Hepatic stellate cell (primary cell): ENCODE measurements around the gene EFCAB8.

Experiments
- DNase-seq: peaks from one replicate; pipeline ENCODE4 v3.0.0; 2011; ENCODE audit warnings: low spot score

The EFCAB8 gene

DNA sequence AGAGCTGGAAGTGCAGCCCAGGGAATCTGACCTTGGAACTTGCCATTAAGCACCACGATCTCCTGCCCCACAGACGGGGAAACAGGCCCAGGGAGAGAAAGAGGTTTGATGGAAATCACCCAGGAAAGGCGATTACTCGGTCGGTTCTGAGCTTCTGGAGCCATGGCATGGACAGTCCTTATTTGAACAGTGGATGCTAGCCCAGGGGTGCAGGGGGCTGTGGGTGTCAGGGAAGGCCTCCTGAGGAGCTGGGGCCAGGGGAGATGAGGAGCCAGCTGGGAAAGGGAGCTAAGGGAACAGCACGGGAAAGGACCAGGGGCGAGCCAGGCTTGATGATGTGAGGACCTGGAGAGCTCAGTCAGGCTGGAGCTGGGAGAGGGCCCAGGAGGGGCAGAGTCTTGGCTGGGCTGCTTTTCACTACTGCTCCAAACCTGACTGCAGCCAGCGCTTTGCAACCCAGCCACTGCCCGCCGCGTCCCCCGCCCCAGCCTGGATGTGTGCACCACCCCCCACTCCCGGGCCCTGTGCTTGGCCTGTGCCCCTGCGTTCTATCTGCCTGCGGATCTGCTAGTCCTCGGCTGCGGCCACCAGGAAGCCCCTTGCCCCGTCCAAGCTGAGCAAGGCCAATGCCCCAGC, 127.7 kb downstream of the EFCAB8 start:
- DNase-seq: no peak

- DNase-seq: no peak
Observed at GRCh38 chr20:32987044-32987825, 128.5 kb downstream of the EFCAB8 start.

DNA sequence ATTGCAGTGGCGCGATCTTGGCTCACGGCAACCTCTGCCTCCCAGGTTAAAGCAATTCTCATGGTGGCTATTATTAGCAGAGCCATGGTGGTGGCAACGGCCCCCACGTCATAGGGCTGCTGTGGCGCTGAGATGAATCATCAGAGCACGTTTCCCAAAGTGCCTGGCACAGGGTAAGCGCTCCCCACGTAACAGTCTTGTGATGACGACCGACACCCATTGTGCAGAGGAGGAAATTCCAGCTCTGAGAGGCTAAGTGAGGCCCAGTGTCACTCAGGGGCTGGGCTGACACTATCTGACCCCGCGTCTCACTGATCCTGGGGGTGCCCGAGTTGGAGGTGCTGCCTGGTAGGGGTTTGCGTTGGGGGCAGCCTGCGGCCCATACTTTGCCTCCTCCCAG, 129.3 kb downstream of the EFCAB8 start:
- DNase-seq: no peak

DNA sequence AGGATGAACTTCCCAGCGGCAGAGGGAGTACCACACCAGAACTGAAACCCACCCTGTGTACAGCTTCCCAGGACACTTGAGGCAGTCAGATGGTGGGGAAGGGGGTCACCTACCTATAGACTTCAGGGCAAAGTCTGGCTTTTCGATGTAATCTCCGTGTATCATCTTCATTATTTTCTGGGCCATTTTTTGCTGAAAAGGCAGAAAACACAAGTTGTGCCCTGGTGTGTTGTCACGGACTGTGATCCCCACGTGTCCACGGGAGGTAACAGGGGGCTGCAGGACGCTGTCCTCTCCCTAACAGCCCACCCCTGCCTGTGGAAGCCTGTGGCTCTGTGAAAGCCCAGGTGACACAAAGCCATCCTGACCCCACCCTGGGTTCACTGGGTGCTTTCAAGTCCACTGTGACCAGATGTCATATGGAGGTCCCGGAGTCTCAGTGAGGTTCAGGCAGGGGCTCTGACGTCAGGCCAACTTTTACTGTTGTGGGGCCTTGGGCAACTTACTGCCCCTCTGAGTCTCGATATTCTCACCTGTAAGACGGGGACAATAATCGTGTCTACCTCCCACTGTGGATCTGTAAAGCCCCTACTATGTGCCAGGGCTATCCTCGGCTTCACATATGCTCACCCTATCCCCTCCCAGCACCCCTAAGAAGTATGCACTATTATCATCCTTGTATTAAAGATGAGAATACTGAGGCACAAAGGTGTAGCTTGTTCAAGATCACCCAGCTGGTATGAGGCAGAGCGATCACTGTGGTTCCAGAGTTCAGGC, 131.0 kb downstream of the EFCAB8 start:
- no peak for DNase-seq

- DNase-seq: no peak
Observed at GRCh38 chr20:32990426-32990825, 131.7 kb downstream of the EFCAB8 start.

- no peak for DNase-seq
Observed at GRCh38 chr20:32991383-32991782, 132.7 kb downstream of the EFCAB8 start.

GRCh38 chr20:32991792-32992641, 133.3 kb downstream of the EFCAB8 start:
- no peak for DNase-seq

- no peak for DNase-seq
Observed at GRCh38 chr20:32993496-32994050, 134.8 kb downstream of the EFCAB8 start.

- DNase-seq: no peak
Observed at GRCh38 chr20:32995802-32996201, 137.1 kb downstream of the EFCAB8 start.

DNA sequence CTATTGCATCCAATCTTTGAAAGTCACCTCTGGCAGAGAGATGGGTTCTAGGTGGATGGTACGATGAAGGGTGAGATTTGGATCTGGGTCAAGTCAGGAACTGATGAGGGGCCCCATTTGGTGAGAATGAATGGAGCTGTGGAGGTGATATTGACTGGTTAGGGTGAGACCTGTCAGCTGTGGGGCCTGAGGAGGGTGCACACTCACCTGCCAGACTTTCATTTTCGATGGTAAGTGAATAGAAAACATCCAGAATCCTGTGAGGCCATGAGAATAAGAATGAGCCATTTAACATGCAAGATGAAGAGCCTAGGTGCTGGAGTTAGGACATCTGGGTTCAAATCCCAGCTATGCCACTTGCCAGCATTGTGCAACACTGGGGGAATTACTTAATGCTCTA, 138.7 kb downstream of the EFCAB8 start:
- DNase-seq: no peak

DNA sequence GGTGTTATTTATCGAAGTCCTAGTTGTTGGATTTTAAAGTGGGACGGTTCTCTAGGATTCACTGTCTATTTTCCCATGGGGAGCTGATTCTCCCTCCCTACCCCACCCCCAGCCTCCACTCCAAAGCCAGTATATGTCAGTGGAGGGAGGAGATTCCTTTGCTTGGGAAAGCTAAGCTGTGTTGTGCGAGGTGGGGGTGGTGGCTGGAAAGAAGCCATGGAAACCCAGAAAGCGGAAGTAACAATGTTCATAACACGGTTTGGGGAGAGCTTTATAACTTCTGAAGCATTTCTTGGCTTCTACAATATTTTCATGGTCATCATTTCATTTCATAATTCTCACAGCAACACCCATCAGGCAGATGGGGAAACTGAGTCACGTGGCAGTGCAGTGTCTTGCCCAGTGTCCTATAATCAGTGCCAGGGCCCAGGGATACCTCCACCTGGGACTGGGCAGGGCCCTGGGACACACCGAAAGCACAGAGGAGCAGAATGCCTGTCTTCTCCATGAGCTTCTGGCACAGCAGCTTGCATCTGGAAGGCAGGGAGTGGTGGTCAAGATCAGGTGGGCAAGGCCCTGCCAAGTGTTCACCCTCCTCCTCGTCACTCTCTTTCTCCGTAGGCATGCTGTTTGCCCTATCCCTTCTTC, 141.0 kb downstream of the EFCAB8 start:
- DNase-seq: no peak

GRCh38 chr20:33000802-33001466, 142.2 kb downstream of the EFCAB8 start:
- no peak for DNase-seq

DNA sequence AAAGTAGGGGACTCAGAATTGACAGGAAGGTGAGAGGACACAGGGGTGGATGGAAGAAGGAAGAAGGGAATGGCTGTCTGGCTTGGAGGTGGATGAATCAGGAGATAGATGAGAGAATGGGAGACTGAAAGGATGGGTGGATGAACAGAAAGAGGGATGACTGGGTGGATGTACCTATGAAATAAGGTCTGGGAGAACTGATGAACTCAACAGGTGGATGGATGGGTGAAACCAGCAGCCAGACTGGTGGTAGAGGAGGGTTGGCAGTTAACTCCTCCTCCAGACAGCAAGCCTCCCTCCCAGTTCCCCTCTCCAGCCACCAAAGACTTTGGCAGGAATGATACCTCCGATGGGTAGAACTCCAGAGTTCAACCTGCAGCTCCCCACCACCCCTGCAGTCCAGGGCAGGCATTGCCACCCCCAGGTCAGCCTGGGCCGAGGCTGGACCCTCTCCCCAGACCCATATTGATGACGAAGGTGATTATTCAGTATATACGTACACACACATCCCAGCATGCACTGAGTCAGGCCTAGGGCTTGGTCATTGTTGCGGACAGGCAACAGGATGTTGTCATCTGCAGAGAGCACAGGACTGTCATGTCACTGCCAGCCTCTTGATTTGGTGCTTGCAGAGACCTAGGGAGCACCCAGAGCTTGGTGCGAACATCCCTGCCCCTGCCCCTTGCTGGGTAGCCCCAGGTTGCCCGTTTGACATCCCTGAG, 143.5 kb downstream of the EFCAB8 start:
- no peak for DNase-seq

DNA sequence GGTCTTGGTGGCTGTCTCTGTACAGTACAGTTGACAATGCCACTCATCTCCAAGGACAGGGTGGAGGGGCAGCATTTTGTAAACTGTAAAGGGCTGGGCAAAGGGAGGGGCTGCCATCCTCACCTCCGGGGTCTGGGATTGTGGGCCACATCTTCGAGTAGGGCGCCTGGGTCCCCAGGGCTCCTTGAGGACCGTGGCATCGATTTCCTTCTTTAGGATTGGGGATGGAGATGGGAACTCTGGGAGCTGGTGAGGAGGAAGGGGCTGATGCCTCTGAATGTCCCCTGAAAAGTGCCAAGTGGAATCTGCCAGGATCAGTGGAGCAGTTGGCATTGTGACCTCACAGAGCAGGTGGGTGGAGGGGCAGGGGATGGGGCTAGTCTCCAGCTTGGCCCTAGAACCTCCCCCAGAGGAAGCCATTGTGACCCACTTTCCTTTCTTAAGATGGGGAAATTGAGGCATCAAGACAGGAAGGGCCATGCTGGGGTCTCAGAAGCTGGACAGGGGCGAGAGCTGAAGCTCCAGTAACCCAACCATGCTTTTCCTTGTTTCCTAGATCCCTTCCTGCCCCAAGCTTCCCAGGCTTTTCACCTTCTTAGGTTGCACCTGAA, 145.5 kb downstream of the EFCAB8 start, which contains the start of gene SUN5:
Gene SUN5 (minus strand): TSS at position 293 of the 611 bp plus-strand sequence. CDS start 93 bp downstream, at position 200.
- DNase-seq: no peak

DNA sequence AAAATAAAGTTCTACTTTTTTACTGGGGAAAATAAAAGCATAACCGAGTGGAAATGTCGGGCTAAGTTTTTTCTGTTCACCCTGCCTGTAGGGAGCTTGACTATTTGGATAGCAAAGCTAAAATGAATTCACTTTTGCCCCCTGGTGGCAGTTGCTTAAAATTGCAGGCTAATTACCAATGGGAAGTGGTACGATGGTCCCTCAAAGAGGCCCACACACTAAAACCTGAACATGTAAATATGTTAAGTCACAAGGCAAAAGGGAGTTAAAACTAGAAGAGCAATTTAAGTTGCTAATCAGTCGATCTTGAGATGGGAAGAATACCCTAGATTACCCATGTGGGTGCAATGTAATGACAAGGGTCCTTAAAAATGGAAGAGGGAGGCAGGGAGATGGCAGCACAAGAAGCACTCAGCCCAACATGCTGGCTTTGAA, 146.4 kb downstream of the EFCAB8 start:
- DNase-seq: no peak

DNA sequence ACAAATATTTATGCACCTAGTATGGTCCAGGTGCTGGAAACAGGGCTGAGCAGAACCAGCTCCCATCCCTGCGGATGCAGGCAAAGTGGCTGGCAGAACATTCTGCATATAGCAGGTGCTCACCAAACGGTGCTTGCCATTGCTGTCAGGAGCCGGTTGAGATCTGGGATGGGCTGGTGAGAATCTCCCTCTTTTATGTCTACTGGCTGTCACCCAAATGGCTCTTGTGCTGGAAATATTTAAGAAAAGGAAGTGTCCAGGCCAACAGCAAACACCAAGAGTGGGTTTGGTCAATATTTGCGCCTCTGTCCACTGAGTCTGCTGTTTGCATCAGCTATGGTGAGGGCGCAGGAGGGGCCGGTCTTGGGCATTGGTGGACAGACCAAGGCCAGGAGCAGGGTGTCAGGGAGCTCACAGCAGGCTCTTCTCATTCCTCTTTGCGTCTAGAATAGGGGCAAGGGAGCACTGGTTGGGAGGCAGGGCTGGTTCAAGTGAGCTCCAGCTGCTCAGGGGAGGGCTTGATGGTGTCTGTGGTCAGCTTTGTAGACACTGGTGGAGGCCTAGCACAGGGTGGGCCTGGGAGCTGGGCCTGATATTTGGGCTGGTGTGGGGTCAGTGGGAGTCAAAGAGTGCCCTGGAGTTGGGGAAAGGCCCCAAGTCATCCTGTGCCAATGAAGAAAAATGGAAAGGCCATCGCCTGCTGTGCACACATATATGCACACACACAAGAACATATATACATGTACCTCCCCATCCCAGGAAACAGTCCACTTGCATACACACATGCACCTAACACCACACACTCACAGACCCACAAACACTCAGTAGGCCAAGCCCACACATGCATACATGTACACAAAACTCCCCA, 147.4 kb downstream of the EFCAB8 start:
- no peak for DNase-seq

DNA sequence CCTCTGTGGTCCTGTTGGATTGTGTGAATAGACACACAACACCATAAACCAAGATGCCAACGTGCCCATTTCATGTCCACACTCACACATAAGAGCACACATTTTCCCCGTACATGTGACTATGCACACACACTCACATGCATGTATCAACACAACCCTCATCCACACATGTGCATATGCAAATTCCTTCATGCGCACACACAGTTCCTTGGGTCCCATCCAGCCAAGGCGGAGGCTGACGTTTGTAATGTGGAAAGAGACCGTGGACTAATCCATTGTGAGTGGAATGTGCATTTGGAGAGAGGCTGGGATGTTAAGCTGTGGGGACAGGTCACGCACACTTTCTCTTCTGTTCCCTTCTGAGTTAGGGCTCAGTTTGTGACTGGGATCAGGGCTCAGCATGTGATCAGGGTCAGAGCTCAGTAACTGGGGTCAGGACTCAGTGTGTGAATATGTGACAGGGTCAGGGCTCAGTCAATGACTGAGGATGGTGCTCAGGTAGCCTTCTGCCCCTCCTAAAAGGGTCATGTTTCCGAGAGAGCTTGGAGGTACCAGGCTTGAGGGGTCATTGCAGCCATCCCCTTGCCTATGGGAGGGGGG, 148.2 kb downstream of the EFCAB8 start:
- DNase-seq: no peak
